HG03439 (cell line): ENCODE results near the gene ARFGAP3.
"Not testable (repeated sequence)": the region's sequence is repeated elsewhere in the genome, so short reads cannot be mapped to it uniquely, and the experiment has no call there.

ENCODE experiments used
- ATAC-seq: cut with Tn5 transposase; IDR thresholded peaks from one replicate; pipeline ENCODE4 v1.9.1; 2021; ENCODE audit warnings: mild to moderate bottlenecking, moderate library complexity; ENCODE audit not compliant: unreplicated experiment

ARFGAP3 gene

GRCh38 chr22:42770941-42771647 is 86.0 kb downstream of the ARFGAP3 start:
- no peak for ATAC-seq

GRCh38 chr22:42770448-42770726 is 86.7 kb downstream of the ARFGAP3 start:
- ATAC-seq = no peak

- peak; percentile 56 for ATAC-seq
Observed at GRCh38 chr22:42769574-42770447, 87.3 kb downstream of the ARFGAP3 start.

- no peak for ATAC-seq
Observed at GRCh38 chr22:42769238-42769573, 87.9 kb downstream of the ARFGAP3 start.

- ATAC-seq = no peak
Observed at GRCh38 chr22:42768385-42769035, 88.6 kb downstream of the ARFGAP3 start.

- no peak for ATAC-seq
Observed at GRCh38 chr22:42766860-42767259, 90.2 kb downstream of the ARFGAP3 start.

GRCh38 chr22:42764895-42765363 is 92.1 kb downstream of the ARFGAP3 start:
- no peak for ATAC-seq

- ATAC-seq = no peak
Observed at GRCh38 chr22:42763965-42764480, 93.0 kb downstream of the ARFGAP3 start.

- no peak for ATAC-seq
Observed at GRCh38 chr22:42760806-42761565, 96.1 kb downstream of the ARFGAP3 start.

- ATAC-seq = no peak
Observed at GRCh38 chr22:42758931-42759629, 98.0 kb downstream of the ARFGAP3 start.

GRCh38 chr22:42755553-42755952 is 101.5 kb downstream of the ARFGAP3 start:
- not testable (repeated sequence) for ATAC-seq

GRCh38 chr22:42755121-42755520 is 102.0 kb downstream of the ARFGAP3 start:
- not testable (repeated sequence) for ATAC-seq

GRCh38 chr22:42754658-42755057 is 102.4 kb downstream of the ARFGAP3 start:
- ATAC-seq = no peak

GRCh38 chr22:42752912-42753311 is 104.2 kb downstream of the ARFGAP3 start:
- no peak for ATAC-seq

GRCh38 chr22:42752230-42752746 is 104.8 kb downstream of the ARFGAP3 start:
- ATAC-seq = no peak

GRCh38 chr22:42750421-42750820 is 106.7 kb downstream of the ARFGAP3 start:
- ATAC-seq = not testable (repeated sequence)

- no peak for ATAC-seq
Observed at GRCh38 chr22:42747701-42748513, 109.2 kb downstream of the ARFGAP3 start.
